HG03060 (cell line): ENCODE measurements around the gene NTRK2.
"Not testable (repeated sequence)": the region's sequence is repeated elsewhere in the genome, so short reads cannot be mapped to it uniquely, and the experiment has no call there.

Experiments used
- ATAC-seq: cut with Tn5 transposase; IDR thresholded peaks from one replicate; pipeline ENCODE4 v1.9.1; 2021; ENCODE audit warnings: low read depth, moderate number of reproducible peaks; ENCODE audit not compliant: unreplicated experiment

Gene NTRK2

DNA sequence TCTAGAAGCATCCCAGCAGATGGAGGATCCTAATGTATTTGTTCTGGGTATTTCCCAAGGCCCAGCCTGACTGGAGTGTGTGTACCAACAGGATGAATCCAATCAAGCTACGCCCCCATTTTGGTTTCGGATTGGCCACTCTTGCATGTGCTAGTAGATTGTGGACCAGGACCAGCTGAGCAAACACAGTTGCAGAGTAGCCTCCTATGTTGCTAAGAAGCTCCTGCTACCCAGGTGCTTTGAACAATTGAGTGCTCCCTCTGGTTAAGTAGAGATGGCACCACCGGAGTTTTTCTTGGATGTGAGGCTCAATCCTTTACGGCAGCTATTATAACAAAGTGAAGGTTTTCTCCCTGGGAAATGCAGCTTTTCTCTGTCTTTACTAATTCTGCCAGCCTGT, 204.5 kb downstream of the NTRK2 start:
- no peak for ATAC-seq

DNA sequence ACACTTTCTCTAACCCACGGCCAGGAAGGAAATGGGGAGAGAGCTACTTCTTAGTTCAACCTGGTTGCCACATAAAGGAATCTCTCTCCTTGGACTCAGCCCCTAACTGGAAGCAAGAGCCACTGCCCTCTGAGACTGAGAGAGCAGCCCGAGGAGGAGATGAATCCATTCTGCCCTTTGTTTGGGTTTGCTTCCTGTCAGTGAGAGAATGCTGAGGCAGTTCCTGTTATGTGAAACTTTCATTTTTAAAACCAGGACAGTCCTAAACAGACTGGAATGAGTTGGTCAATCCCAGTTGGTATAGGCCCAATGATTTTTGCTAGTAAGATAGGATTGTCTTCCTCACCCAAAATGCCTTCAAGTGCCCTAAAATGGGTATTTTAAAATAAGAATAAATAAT, 205.1 kb downstream of the NTRK2 start:
- ATAC-seq: no peak

DNA sequence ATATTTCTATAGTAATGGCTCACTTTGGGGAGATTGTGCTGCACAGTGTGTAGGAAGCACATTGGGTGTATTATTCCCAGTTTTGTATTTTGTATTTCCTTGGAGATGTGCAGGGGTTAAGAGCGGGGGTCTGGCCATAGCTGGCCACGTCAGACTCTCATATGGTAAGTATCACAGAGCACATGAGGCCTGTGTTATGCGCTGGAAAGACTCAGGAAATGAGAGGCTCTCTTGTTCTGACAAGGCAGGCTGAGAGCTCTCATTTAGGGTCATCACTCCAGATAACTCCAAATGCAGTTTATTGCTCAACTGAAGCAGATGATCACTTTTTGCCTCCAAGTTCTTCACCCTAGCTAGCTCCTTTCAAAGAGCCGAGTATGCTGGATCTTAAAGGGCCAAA, 205.7 kb downstream of the NTRK2 start:
- ATAC-seq: no peak

DNA sequence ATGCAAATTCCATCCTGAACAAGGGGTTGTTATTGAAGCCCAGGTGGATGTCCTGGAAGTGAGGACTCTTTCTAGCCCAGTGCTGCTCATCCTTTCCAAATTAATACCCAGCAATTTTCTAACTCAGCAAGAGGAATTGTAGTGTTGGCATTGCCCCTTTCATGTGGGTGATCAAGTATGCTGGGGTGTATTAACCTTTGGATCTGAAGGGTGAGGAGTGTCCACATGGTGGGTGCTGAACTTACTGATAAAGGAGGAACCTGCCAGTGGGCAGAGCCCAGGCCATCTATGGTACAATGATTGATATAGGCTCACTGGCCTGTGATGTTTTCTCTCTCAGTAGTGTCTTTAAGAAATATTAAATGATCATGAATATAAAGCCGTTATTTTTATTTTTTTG, 210.1 kb downstream of the NTRK2 start:
- ATAC-seq: no peak

DNA sequence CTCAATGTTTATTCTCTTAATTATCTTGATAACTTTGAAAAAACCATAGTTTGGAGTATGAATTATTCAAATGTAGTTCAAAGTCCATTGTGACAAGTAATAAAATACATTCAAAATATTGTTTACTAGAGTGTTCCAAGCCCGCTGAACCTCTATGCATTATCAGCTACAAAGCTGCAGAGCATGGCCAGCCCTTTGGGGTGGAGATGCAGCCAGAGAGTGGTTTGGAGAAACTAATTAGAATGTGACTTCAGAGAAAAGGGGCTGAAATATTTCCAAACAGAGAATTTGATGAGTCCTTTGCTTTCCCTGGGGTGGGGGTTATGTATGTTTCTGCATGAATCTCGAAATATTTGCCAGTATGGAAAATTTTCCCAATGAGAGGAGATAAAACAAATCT, 211.3 kb downstream of the NTRK2 start:
- ATAC-seq: no peak

DNA sequence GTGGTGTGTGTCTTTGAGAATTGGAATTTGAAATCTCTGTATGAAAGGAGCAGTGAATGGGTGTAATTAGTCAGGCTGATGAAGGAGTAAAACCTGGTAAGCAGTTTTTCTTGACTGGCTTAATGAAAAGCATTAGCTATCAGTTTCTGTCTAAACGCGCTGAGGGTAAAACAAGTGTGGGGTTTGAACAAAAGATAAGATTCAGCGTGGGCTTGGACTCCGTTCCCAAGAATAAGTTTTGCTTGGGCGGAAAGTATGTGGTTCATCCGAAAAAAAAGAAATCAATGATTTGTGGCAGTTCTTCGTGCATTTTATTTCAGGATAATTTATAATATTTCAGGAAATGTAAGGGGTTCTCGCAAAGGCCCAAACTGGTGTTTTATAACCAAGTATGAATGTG, 217.3 kb downstream of the NTRK2 start:
- ATAC-seq: no peak

DNA sequence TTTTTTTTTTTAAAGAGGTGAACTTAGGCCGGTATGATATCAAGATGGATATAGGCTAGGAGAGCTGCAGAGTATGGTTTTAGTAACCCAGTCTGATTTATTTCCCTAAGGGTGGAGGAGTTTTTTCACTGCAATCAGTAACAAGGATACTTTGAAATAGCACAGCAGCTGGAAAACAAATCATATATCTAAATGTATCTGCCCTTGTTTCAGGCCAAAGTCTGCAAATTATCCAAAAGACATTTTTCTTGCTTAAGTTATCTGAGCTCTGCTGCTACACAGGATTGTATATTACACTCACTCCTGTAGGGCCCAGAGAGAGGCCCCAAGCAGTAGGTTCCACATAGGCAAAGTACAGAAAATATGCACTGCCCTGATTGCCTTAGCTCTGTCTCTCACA, 222.4 kb downstream of the NTRK2 start:
- ATAC-seq: no peak

DNA sequence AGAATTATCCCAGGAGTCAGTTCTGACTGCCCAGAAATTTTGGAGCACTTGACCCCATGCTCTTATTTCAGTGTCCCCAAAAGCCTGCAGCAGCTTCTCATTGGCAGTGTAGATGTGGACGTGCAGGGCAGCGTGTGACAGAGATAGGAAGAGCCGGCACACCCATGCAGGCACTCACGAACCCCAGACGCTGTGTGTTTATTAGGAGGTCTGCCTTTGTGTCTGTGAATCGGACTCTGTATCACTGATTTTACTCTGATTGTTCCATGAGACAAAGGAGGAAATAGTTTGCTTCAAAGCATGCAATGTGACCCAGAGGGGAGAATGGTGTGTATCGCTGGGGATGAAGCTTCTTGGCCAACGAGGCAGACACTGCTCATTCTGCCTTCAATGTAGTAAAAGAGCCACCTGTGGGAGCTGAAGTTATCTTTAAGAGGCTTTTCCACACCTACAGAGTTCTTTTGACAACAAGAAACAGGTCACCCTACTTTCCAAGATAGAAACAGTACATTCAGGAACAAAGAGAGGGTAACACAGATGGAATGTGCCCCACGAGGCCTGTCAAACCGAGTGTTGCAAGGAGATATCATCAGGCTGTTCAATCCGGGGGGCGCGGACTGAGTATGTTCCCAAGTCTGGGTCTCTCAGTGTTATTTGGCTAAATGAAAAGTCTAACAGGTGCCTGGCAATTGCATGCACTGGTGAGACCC, 224.0 kb downstream of the NTRK2 start:
- no peak for ATAC-seq

DNA sequence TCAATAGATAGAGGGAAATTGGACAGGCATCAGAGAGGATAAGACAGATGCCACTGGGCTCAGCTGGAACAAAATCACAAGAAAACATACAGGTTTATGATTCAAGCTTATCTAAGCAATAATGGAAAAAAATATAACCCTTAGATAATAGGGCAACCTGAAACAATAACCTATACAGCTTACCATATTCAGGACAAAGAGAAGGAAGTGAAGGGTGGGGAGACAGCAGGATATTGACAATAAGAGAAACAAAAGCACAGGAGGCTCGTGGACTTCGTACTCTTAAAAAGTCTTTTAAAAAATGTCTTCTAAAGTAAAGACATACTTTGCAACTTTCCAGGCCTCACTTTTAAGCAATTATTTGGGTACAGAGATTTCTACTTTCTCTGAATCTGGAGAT, 225.3 kb downstream of the NTRK2 start:
- no peak for ATAC-seq

DNA sequence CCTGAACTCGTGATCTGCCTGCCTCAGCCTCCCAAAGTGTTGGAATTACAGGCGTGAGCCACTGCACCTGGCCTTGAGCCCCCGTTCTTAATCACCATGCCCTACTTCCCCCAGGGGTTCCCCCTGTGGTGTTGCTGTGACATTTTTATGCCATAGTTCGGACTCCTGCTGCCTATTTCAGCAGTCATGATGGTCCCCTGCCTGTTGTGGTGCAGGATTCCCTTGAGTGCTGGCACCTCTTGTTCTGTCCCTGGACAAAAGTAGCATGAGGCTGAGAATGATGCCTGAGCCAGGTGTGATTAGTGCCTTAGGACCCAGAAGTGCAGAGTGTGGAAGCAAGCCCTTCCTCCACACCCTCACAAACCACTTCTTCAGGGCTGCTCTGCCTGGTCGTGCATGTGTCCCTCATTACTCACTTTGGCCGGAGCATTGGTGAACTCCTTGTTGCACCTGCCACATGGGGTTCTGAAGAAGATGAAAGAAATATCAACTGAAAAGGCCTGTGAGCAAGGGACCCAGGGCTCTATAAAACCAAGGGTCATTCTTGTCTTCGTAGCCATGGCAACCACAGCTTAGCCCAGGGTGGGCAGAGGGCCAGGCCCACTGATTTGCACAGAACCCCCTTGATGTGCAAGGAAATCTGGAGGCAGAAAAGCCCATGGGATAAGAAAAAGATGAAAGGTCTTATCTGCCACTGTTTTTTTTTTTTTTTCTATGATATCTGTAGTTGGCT, 228.0 kb downstream of the NTRK2 start:
- no peak for ATAC-seq

DNA sequence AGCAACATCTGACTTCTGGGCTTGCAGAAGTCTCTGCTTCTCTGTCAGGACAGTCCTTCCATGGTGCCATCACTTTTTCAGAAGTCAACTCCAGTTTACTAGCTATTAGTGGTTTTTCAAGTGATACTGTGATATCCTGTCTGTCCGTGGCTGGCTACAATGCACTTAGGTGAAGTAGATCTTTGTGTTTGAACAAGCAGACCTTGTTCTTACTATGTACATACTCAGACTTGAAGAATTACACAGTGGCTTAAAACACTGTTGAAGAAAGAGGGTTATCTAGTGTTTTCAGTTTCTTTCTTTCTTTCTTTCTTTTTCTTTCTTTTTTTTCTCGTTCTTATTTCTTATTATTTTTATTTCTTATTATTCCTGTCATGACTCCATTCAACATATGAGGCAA, 228.7 kb downstream of the NTRK2 start:
- no peak for ATAC-seq

DNA sequence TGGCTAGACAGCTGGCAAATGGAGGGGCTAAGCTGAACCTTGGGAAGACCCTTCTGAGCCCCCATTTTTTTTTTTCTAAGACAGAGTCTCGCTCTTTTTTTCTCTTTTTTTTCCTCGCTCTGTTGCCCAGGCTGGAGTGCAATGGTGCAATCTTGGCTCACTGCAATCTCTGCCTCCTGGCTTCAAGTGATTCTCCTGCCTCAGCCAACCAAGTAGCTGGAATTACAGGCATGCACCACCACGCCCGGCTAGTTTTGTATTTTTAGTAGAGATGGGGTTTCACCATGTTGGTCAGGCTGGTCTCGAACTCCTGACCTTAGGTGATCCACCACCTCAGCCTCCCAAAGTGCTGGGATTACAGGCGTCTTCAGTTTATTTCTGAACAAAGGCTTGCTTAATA, 229.1 kb downstream of the NTRK2 start:
- not testable (repeated sequence) for ATAC-seq

DNA sequence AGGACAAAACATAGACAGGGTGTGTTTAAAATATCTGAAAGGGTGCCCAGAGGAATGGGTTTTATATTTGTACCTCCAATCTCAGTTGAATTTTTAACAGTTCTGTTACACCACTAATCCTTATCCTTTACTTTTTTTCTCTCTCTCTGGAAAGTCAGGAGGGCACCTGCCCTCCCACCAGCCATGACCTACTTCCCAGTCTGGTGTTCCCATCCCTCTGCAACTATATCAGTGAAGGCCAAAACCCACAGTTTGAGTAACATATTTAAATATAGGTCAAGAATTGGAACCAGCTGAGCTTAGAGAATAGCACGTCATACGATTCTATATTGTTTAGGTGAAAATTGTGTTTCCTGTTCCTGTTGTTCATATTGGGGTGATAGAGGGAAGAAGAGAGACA, 229.8 kb downstream of the NTRK2 start:
- no peak for ATAC-seq

DNA sequence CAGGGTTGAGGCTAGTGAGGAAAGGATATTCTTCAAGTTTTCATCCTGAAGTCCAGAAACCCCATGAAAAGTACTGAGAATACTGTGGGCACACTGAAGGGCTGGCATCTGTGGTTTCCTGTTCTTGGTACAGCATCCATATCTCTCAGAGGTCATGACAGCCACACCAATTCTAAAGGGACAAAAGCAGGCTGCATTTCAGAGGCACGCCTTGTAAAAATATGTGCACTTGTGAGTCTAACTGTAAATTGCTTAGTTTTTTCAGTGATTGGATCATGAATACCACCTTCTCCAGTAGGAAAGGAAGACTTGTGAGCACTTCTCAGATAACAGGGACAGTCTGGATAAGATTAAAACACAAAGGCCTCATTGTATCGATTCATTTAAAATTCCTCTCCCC, 230.9 kb downstream of the NTRK2 start:
- ATAC-seq: no peak

DNA sequence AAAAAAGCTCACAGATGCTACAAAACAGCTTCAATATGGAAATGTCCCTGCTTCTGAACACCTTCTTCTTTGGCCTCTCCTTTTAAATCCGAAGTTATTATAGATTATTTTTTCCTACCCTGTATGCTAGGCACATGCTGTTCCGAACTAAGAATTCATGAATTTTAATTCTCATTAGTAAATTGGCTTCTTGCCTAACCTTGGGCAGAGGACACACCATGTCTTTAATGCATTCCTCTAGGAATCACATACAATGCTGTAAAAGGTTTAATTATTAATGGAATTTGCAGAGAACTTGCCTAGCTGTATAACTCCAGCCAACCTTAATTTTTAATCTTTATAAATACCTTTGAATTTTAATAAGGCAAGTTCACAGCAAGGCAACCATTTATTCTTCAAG, 234.4 kb downstream of the NTRK2 start:
- ATAC-seq: no peak

DNA sequence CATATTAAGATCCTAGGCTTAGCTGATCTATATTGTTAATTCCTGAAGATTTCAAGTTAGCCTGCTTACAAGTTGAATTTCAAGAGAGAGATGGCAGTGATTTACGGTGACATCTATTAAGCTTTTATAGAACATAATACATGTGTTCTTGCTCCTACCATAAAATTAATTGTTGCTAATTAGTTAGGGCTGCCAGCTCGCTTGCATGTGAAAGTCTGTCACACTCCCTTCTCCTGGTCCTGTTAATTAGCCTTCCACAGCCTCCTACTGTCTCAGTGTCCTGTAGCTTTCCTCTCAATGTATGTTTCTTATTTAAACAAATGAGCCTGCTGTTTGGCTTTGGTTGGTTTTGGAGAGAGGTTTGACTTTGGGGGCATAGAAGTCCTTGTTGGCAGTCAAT, 247.2 kb downstream of the NTRK2 start:
- no peak for ATAC-seq

DNA sequence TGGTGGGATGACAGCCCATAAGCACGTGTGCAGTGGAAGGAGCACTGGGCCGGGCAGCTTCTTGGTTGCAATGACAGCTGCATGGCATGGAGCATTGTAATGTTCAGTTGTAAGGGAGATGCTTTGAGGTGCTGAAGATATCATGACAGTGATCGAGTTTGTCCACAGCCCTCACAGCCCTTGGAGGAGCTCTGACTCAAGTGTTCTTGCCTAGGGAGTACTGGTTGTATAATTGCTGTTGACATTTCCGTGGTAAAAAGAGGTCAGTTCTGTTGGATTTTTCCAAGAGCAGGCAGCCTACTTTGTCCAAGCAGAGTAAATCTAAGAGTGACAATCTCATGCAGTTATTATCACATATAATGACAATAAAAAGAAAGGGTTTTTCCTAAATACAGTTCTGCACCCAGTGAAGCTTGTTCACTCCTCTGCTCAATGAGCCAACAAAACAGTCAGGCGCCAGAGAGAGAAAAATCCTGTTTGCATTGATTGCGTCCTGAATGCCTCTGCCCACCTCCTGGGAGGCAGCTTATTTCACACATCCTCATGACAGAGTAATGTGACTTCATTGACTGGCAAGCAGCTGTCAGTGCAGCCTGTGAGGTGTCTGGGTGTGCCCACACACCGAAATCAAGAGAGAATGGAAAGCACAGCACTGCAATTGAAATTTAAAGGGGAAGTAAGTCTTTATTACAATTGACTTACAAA, 248.0 kb downstream of the NTRK2 start:
- ATAC-seq: no peak

DNA sequence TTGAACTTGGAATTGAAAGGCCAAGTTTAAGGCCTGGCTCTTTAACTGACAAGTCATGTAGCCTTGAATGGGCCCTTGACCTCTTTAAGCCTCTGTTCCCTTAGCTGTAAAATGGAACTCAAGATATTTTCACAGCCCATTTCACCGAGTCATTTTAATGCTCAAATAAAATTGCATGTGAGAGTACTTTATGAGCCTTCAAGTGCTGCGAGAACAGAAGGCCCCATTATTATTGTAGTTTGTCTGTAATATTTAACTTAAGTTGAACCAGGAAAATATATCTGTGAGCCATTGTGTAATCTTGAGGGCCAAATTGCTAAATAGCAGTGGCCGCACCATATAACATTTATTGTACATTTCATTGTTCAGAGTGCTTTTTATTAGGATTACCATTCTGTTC, 249.9 kb downstream of the NTRK2 start:
- ATAC-seq: no peak

DNA sequence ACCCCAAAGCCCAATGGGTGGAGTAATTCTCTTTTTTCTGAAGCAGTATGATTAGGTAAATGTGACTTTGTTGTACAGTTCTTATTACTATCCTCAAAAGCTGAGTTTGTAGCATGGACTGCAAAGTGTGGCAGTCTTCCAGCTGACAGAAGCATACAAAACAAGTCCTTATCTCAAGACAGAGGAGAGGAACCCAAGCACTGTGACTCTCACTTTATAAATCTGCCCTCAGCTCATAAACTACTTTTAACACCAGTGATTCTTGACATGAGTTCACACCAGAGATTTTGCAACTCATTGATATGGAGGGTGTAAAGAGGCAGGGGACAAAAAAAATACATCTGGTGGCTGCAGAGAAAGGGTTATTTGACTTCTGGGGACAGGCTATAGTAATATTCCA, 251.6 kb downstream of the NTRK2 start:
- no peak for ATAC-seq

DNA sequence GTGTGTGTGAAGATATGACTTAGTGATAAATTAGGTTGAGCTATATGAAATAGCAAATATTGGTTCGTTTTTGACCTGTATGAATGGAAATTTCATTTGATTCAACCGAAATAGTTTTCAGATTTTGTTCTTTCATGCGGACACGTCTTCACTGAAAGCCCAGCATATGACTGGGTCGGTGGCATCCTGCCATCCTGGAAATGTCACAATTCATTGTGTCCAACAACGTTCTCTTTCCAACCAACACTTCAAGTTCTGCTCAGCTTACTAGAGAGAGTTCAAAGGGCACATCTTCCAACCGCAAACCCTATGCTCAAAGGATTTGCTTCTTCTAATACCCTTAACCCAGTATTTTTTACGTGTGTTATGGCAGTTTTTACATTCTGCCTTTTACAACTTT, 252.5 kb downstream of the NTRK2 start:
- no peak for ATAC-seq

DNA sequence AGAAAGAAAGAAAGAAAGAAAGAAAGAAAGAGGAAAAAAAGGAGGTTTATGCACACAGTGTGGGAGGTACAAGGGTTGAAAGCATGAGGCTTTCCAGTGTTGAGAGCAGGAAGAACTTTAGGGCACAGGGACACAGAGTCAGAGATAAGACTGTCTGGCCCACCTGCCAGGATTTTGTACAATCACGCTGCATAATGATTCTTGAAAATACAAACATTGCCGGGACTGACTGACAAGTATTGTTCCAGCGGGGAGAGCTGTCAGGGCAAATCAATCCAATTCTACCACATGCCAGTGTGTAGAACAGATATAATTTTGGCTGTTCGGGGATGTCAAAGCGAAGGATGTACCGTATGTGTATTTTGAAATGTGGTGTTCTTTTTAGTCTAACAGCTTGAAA, 254.7 kb downstream of the NTRK2 start:
- no peak for ATAC-seq
